ENCODE data around the gene PCDHGB5.
A peak's percentile ranks its signal among the peaks of the same experiment; 100 is the strongest.
"Not testable (repeated sequence)": the region's sequence is repeated elsewhere in the genome, so short reads cannot be mapped to it uniquely, and the experiment has no call there.

The PCDHGB5 gene

GRCh38 chr5:141407790-141408505, 10.2 kb downstream of the PCDHGB5 start, which contains the start of gene PCDHGB6:
PCDHGB6 (plus strand) TSS chr5:141408021; CDS start chr5:141408203, 182 bp downstream.
- peak; percentile 50 for DNase-seq (ENCODE audit: low read depth)

DNA sequence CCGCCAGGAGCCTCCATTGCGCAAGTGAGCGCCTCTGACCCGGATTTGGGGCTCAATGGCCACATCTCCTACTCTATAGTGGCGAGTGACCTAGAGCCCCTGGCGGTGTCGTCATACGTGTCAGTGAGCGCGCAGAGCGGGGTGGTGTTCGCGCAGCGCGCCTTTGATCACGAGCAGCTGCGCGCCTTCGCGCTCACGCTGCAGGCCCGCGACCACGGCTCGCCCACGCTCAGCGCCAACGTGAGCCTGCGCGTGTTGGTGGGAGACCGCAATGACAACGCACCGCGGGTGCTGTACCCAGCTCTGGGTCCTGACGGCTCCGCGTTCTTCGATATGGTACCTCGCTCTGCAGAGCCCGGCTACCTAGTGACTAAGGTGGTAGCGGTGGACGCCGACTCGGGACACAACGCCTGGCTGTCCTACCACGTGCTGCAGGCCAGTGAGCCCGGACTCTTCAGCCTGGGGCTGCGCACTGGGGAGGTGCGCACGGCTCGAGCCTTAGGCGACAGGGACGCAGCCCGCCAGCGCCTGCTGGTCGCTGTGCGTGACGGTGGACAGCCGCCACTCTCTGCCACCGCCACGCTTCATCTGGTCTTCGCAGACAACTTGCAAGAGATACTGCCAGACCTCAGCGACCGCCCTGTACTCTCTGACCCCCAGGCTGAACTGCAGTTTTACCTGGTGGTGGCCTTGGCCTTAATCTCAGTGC, 12.0 kb downstream of the PCDHGB5 start:
- no peak for DNase-seq (ENCODE audit: low read depth)
- TF ChIP-seq, protein P1, sequence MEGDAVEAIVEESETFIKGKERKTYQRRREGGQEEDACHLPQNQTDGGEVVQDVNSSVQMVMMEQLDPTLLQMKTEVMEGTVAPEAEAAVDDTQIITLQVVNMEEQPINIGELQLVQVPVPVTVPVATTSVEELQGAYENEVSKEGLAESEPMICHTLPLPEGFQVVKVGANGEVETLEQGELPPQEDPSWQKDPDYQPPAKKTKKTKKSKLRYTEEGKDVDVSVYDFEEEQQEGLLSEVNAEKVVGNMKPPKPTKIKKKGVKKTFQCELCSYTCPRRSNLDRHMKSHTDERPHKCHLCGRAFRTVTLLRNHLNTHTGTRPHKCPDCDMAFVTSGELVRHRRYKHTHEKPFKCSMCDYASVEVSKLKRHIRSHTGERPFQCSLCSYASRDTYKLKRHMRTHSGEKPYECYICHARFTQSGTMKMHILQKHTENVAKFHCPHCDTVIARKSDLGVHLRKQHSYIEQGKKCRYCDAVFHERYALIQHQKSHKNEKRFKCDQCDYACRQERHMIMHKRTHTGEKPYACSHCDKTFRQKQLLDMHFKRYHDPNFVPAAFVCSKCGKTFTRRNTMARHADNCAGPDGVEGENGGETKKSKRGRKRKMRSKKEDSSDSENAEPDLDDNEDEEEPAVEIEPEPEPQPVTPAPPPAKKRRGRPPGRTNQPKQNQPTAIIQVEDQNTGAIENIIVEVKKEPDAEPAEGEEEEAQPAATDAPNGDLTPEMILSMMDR (IDR thresholded peaks at IDR 0.05; ENCODE audit: insufficient read depth, low read depth, low read length, missing control alignments): no peak
- H3K4me3 ChIP-seq (ENCODE audit: low read length): no peak overlapping the region

More at GRCh38 chr5:141407790-141408505, 10.2 kb downstream of the PCDHGB5 start, which contains the start of gene PCDHGB6:
- TF ChIP-seq, protein P1 (IDR thresholded peaks at IDR 0.05; ENCODE audit: insufficient read depth, low read depth, low read length, missing control alignments): peak; percentile 66
- peak within 1 kb of the TSS; percentile 27 for H3K4me3 ChIP-seq (ENCODE audit: low read length)

GRCh38 chr5:141411575-141411974, 13.8 kb downstream of the PCDHGB5 start:
- TF ChIP-seq, protein P1 (IDR thresholded peaks at IDR 0.05; ENCODE audit: insufficient read depth, low read depth, low read length, missing control alignments): no peak
- no peak overlapping the region for H3K4me3 ChIP-seq (ENCODE audit: low read length)
- DNase-seq (ENCODE audit: low read depth): no peak

DNA sequence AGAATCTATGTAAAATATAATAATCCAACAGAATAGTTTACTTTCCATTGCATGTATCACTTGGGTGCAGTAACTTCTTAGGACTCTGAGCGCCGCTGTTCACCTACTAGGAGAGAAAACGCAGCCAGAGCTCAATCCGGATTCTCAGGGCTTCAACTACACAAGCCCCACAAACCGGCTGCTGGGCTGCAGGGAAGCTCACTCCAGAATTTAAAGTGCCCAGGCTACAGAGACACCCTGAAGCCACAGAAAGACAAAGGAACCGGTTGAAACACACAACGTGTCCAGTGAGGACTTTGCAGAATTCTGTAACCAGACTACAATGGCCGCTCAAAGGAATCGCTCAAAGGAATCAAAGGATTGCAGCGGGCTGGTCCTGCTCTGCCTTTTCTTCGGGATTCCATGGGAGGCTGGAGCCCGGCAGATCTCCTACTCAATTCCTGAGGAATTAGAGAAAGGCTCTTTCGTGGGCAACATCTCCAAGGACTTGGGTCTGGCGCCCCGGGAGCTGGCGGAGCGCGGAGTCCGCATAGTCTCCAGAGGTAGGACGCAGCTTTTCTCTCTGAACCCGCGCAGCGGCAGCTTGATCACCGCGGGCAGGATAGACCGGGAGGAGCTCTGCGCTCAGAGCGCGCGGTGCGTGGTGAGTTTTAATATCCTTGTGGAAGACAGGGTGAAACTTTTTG, 15.2 kb downstream of the PCDHGB5 start, which contains the start of gene PCDHGA10:
PCDHGA10 (plus strand) TSS at position 134 of the 686 bp plus-strand sequence; CDS start at position 323, 189 bp downstream.
- DNase-seq (ENCODE audit: low read depth): peak; percentile 79
- H3K4me3 ChIP-seq (ENCODE audit: low read length): peak within 1 kb of the TSS; percentile 55
- TF ChIP-seq, protein P1 (IDR thresholded peaks at IDR 0.05; ENCODE audit: insufficient read depth, low read depth, low read length, missing control alignments): peak; percentile 74

DNA sequence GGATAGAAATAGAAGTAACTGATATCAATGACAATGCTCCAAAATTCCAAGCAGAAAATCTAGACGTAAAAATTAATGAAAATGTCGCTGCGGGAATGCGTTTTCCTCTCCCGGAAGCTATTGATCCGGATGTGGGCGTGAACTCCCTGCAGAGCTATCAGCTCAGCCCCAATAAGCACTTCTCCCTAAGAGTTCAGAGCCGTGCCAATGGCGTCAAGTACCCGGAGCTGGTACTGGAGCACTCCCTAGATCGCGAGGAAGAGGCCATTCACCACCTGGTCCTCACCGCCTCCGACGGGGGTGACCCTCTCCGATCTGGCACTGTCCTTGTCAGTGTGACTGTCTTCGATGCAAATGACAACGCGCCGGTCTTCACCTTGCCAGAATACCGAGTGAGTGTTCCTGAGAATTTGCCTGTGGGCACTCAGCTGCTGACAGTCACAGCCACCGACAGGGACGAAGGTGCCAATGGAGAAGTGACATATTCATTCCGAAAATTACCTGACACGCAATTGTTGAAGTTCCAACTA, 15.9 kb downstream of the PCDHGB5 start:
- TF ChIP-seq, protein P1 (IDR thresholded peaks at IDR 0.05; ENCODE audit: insufficient read depth, low read depth, low read length, missing control alignments): no peak
- peak overlapping the region; percentile 55 for H3K4me3 ChIP-seq (ENCODE audit: low read length)
- no peak for DNase-seq (ENCODE audit: low read depth)

DNA sequence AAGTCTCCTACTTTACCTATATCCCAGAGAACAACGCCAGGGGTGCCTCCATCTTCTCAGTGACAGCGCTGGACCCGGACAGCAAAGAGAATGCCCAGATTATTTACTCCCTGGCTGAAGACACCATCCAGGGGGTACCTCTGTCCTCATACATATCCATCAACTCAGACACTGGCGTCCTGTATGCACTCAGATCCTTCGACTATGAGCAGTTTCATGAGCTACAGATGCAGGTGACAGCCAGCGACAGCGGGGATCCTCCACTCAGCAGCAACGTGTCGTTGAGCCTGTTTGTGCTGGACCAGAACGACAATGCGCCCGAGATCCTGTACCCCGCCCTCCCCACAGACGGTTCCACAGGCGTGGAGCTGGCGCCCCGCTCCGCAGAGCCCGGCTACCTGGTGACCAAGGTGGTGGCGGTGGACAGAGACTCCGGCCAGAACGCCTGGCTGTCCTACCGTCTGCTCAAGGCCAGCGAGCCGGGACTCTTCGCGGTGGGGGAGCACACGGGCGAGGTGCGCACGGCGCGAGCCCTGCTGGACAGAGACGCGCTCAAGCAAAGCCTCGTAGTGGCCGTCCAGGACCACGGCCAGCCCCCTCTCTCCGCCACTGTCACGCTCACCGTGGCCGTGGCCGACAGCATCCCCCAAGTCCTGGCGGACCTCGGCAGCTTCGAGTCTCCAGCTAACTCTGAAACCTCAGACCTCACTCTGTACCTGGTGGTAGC, 17.0 kb downstream of the PCDHGB5 start:
- not testable (repeated sequence) for DNase-seq (ENCODE audit: low read depth); H3K4me3 ChIP-seq (ENCODE audit: low read length)

GRCh38 chr5:141415275-141415618, 17.5 kb downstream of the PCDHGB5 start:
- H3K4me3 ChIP-seq (ENCODE audit: low read length); DNase-seq (ENCODE audit: low read depth): not testable (repeated sequence)

Measured in epithelial cell of esophagus (primary cell).